MCF 10A (cell line): Measurements from ENCODE around the gene SLC45A1. TPM values are rescaled to one million over a fixed set of nuclear protein-coding genes. Genes with fewer than 3 reads are reported as not detected.
A peak's percentile ranks its signal among the peaks of the same experiment; 100 is the strongest.

Experiments
- BruUV-seq: library from RNA; stranded (reverse); fragments of 400-500 nt; replicated peaks from 2 replicates; lab custom pipeline; 2021; lab: Mats Ljungman, UMichigan
- CTCF ChIA-PET: fragments of 300-600 bp; sonication (Branson Sonifier 250); formaldehyde crosslinking; extraction: SDS; loops from one replicate; lab custom pipeline; 2021; ENCODE audit warnings: antibody characterized with exemption, inconsistent platforms; lab: Yijun Ruan, JAX
- POLR2A ChIA-PET: fragments of 300-600, 350-650 bp; sonication (Branson Sonifier 250); formaldehyde crosslinking; extraction: SDS; loops from one replicate; lab custom pipeline; 2020; ENCODE audit warnings: antibody characterized with exemption, inconsistent platforms; lab: Yijun Ruan, JAX
- DNase-seq: peaks from one replicate; pipeline ENCODE4 v3.0.0-alpha.2; 2018; ENCODE audit not compliant: unreplicated experiment
- H3K27ac Mint-ChIP-seq: one replicate; pipeline ENCODE4 v1.8.0; 2022; ENCODE audit warnings: mild to moderate bottlenecking, low read depth, mixed read lengths; ENCODE audit not compliant: unreplicated experiment
- H3K27me3 Mint-ChIP-seq: one replicate; pipeline ENCODE4 v1.8.0; 2022; ENCODE audit warnings: mixed read lengths; ENCODE audit not compliant: insufficient read depth, unreplicated experiment
- H3K36me3 Mint-ChIP-seq: one replicate; pipeline ENCODE4 v1.8.0; 2022; ENCODE audit warnings: mild to moderate bottlenecking, moderate library complexity, mixed read lengths; ENCODE audit not compliant: insufficient read depth, unreplicated experiment
- H3K4me1 Mint-ChIP-seq: one replicate; pipeline ENCODE4 v1.8.0; 2022; ENCODE audit warnings: mixed read lengths; ENCODE audit not compliant: insufficient read depth, unreplicated experiment
- H3K4me3 Mint-ChIP-seq: one replicate; pipeline ENCODE4 v1.8.0; 2022; ENCODE audit warnings: mild to moderate bottlenecking, moderate library complexity, mixed read lengths; ENCODE audit not compliant: unreplicated experiment
- H3K9me3 Mint-ChIP-seq: one replicate; pipeline ENCODE4 v1.8.0; 2022; ENCODE audit warnings: mixed read lengths; ENCODE audit not compliant: unreplicated experiment
- CTCF ChIP-seq: fragments of 200-600 bp; IDR thresholded peaks from one replicate; pipeline ENCODE4 v1.8.0; 2022; ENCODE audit warnings: antibody characterized with exemption, mild to moderate bottlenecking; ENCODE audit not compliant: unreplicated experiment
- intact Hi-C: fragments of 100-400 bp; cut with micrococcal nuclease; formaldehyde crosslinking; loops from 2 replicates; pipeline ENCODE4 v1.14.1; 2022
- total RNA-seq: library from RNA; stranded (reverse); gene quantifications from 2 replicates; pipeline ENCODE4 v1.2.3, GENCODE V29; 2022

The SLC45A1 gene
- total RNA-seq, 1 experiment from 2014 or later: 0.30 TPM

- H3K4me3 Mint-ChIP-seq: no peak overlapping the region
- CTCF ChIA-PET: interaction anchor here (0.6 to 1.2 kb wide), 8 partner anchors 9 to 673 kb away, joined by 3 to 8 read pairs (median 4); partner anchors contain the start of gene SLC45A1
- peak overlapping the region; percentile 65 for H3K27ac Mint-ChIP-seq
- no peak for TF ChIP-seq CTCF
- peaks cover 11% of the 10 kb centered on the region for H3K9me3 Mint-ChIP-seq
- H3K27me3 Mint-ChIP-seq: peaks cover 14% of the 10 kb centered on the region
- DNase-seq: no peak
- POLR2A ChIA-PET: interaction anchor here (0.5 to 1.5 kb wide), 17 partner anchors 14 to 382 kb away, joined by 3 to 7 read pairs (median 3); partner anchors contain the start of gene PARK7
- intact Hi-C loops: no loop called here
- peaks cover 21% of the 10 kb centered on the region for H3K4me1 Mint-ChIP-seq
- BruUV-seq: no TSS peak
- peaks cover 7% of the 10 kb centered on the region for H3K36me3 Mint-ChIP-seq
Measured at GRCh38 chr1:8343044-8343443, 25.1 kb downstream of the SLC45A1 start.

- peaks cover 25% of the 10 kb centered on the region for H3K4me1 Mint-ChIP-seq
- DNase-seq: peak; percentile 93
- peaks cover 7% of the 10 kb centered on the region for H3K36me3 Mint-ChIP-seq
- H3K4me3 Mint-ChIP-seq: peak overlapping the region; percentile 65
- H3K9me3 Mint-ChIP-seq: peaks cover 11% of the 10 kb centered on the region
- intact Hi-C loops: no loop called here
- peaks cover 14% of the 10 kb centered on the region for H3K27me3 Mint-ChIP-seq
- H3K27ac Mint-ChIP-seq: peak overlapping the region; percentile 65
- no TSS peak for BruUV-seq
- CTCF ChIA-PET: interaction anchor here (0.6 to 1.2 kb wide), 8 partner anchors 9 to 674 kb away, joined by 3 to 8 read pairs (median 4); partner anchors contain the start of gene SLC45A1
- POLR2A ChIA-PET: interaction anchor here (0.5 to 1.5 kb wide), 17 partner anchors 14 to 382 kb away, joined by 3 to 7 read pairs (median 3); partner anchors contain the start of gene PARK7
- no peak for TF ChIP-seq CTCF
Measured at GRCh38 chr1:8343464-8344001, 25.6 kb downstream of the SLC45A1 start.

- CTCF ChIA-PET: no interaction called here
- no peak overlapping the region for H3K27ac Mint-ChIP-seq
Measured at GRCh38 chr1:8344893-8345507, 27.1 kb downstream of the SLC45A1 start.

More at GRCh38 chr1:8344893-8345507, 27.1 kb downstream of the SLC45A1 start:
- H3K9me3 Mint-ChIP-seq: peaks cover 11% of the 10 kb centered on the region
- peaks cover 7% of the 10 kb centered on the region for H3K36me3 Mint-ChIP-seq
- intact Hi-C loops: no loop called here
- DNase-seq: no peak
- no peak for TF ChIP-seq CTCF
- POLR2A ChIA-PET: no interaction called here
- H3K4me3 Mint-ChIP-seq: peak overlapping the region; percentile 50
- H3K4me1 Mint-ChIP-seq: peaks cover 31% of the 10 kb centered on the region
- no TSS peak for BruUV-seq
- peaks cover 14% of the 10 kb centered on the region for H3K27me3 Mint-ChIP-seq
